PFSK-1 (cell line): Measurements from ENCODE around the gene CDC45.

Experiments used
- FOXP2 ChIP-seq: optimal IDR thresholded peaks from 2 replicates; pipeline ENCODE3; 2011; ENCODE audit warnings: borderline replicate concordance, control low read depth, inconsistent platforms; ENCODE audit not compliant: insufficient read depth; ENCODE audit errors: extremely low read length, extremely low read depth
- POLR2AphosphoS5 ChIP-seq: IDR thresholded peaks from 2 replicates; pipeline ENCODE4 v1.6.1; 2012; ENCODE audit warnings: low read depth, mild to moderate bottlenecking, control low read depth, low read length, moderate library complexity
- SIN3A ChIP-seq: IDR thresholded peaks from 2 replicates; pipeline ENCODE4 v1.6.1; 2012; ENCODE audit warnings: mild to moderate bottlenecking, low read length, moderate library complexity, borderline replicate concordance; ENCODE audit not compliant: insufficient read depth
- TAF1 ChIP-seq: IDR thresholded peaks from 2 replicates; pipeline ENCODE4 v1.6.1; 2012; ENCODE audit warnings: low read length, control low read depth, borderline replicate concordance; ENCODE audit not compliant: insufficient read depth
- TF ChIP-seq, protein P1 (sequence below), 2 experiments: IDR thresholded peaks; 2 replicates each; pipeline versions ENCODE4 v1.6.1 to v1.8.0; 2011 to 2012; ENCODE audit warnings: low read depth in 2 of 2, low read length in 2 of 2, control low read depth in 1 of 2, inconsistent platforms in 1 of 2, mild to moderate bottlenecking in 1 of 2, moderate library complexity in 1 of 2; ENCODE audit not compliant: insufficient read depth in 1 of 2

The CDC45 gene

DNA sequence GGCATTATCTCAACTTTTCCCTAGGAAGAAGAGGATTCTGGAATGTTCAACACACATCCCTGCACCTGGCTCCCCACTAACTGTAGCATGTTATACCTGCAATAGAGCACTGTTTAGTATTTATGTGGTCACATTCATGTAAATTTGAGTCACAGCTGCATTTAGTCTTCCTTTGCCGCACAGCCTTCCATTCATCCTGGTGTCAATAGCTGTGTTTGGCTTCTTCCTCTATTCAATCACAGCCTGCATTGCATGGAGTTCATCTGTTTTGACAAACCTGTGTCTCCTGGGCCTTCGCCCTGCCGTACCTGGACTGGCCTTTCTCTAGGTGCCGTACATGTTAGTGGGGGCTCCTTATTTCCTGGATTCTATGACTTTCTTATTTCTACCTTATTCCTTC, 28.1 kb upstream of the CDC45 start:
- TF ChIP-seq TAF1 (no peak), FOXP2 (no peak), POLR2AphosphoS5 (no peak), SIN3A (no peak)
- TF ChIP-seq, protein P1, sequence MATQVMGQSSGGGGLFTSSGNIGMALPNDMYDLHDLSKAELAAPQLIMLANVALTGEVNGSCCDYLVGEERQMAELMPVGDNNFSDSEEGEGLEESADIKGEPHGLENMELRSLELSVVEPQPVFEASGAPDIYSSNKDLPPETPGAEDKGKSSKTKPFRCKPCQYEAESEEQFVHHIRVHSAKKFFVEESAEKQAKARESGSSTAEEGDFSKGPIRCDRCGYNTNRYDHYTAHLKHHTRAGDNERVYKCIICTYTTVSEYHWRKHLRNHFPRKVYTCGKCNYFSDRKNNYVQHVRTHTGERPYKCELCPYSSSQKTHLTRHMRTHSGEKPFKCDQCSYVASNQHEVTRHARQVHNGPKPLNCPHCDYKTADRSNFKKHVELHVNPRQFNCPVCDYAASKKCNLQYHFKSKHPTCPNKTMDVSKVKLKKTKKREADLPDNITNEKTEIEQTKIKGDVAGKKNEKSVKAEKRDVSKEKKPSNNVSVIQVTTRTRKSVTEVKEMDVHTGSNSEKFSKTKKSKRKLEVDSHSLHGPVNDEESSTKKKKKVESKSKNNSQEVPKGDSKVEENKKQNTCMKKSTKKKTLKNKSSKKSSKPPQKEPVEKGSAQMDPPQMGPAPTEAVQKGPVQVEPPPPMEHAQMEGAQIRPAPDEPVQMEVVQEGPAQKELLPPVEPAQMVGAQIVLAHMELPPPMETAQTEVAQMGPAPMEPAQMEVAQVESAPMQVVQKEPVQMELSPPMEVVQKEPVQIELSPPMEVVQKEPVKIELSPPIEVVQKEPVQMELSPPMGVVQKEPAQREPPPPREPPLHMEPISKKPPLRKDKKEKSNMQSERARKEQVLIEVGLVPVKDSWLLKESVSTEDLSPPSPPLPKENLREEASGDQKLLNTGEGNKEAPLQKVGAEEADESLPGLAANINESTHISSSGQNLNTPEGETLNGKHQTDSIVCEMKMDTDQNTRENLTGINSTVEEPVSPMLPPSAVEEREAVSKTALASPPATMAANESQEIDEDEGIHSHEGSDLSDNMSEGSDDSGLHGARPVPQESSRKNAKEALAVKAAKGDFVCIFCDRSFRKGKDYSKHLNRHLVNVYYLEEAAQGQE (IDR thresholded peaks at IDR 0.05; ENCODE audit: insufficient read depth in 1 of 2, low read depth in 2 of 2, low read length in 2 of 2) = no peak

DNA sequence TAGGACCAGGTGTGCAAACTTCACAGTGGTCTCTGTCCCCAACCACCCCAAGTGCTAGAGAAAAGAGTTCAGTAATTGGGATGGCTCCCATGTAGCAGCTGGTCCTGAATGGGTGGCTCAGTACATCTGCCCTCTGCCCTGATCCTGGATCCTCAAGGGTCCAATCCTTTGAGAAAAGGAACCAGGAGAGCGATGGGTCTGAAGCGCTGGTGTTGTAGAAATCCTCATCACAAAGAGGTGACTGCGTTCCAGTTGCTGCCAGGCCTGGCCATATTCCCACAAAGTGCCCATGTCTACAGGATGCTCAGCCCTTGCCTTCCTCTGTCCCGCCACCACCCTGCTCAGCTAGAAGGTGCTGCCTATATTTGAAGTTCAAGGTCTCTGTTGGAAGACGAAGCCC, 26.0 kb upstream of the CDC45 start:
- TF ChIP-seq POLR2AphosphoS5 (no peak), TAF1 (no peak), SIN3A (no peak), FOXP2 (no peak)
- TF ChIP-seq, protein P1 (IDR thresholded peaks at IDR 0.05; ENCODE audit: insufficient read depth in 1 of 2, low read depth in 2 of 2, low read length in 2 of 2) = no peak

DNA sequence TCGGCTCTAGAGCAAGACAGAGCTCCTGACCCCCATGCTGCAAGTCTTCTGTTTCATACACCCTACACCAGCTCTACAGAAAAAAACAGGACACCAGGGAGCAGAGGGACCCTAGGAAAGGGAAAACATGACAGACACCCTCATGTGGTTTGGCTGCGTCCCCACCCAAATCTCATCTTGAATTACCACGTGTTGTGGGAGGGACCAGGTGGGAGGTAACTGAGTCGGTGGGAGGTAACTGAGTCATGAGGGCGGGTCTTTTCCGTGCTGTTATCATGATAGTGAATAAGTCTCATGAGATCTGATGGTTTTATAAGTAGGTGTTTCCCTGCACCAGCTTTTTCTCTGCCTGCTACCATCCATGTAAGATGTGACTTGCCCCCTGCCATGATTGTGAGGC, 25.6 kb upstream of the CDC45 start:
- TF ChIP-seq SIN3A = no peak

DNA sequence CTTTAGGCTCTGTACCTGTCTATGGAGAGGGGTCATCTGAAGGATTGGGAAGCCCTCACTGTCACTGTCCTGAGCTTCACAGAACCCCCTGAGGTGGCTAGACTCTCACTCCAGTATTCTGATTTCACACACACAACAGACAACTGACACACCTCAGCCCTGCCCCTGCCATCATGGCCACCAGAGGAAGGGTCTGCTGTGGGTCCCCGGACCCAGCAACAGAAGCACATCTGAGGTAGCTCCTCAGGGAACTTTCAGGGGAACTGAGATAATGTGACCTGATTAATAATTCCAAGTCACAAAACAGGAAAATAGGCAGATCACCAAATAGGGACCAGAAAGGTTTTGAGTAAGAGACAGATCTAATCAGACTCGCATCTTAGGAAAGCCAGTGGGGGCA, 24.7 kb upstream of the CDC45 start:
- TF ChIP-seq SIN3A (no peak), TAF1 (no peak), POLR2AphosphoS5 (no peak), FOXP2 (no peak)
- TF ChIP-seq, protein P1 (IDR thresholded peaks at IDR 0.05; ENCODE audit: insufficient read depth in 1 of 2, low read depth in 2 of 2, low read length in 2 of 2) = no peak

DNA sequence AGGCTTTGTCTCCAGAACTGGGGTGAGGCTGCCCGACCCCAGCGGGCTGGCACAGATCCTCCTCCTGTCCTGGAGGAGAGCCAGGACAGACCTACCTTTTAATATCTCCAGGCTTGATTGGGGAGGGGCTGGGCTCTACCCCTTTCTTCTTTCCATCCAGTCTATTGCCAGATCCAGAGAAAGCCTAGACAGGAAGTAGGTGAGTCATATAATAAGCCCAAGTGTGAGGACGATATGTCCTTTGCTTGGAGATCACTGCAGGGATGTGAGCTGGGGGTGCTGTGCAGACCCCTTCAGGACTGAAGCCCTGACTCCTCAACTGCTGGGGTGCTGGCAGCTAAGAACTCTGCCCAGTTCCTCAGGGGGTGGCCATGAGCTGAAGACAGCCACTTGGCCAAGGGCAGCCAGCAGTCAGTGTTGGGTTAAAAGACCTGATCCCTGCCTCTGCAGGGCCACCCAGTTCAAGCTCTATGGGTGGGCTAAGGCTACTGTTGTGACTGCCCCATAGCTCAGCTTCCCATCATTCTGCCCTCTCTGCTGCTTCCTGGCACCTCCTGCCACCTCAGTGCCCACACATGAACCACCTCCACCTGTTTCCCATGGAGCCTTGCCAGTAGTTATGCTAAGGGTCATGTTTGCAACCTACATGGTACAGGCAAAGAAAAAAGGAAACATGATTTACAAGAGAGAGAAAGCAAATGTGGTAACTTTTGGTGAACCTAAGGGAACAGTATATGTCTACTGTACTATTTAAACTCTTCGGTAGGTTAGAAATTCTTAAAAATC, 23.9 kb upstream of the CDC45 start:
- TF ChIP-seq FOXP2 = no peak
- TF ChIP-seq POLR2AphosphoS5 = no peak
- TF ChIP-seq, protein P1 (IDR thresholded peaks at IDR 0.05; ENCODE audit: insufficient read depth in 1 of 2, low read depth in 2 of 2, low read length in 2 of 2) = no peak
- TF ChIP-seq TAF1 = no peak
- TF ChIP-seq SIN3A = no peak
